ENCODE measurements around the gene UGT1A9. TPM values are rescaled to one million over a fixed set of nuclear protein-coding genes. Genes with fewer than 3 reads are reported as not detected.

The UGT1A9 gene
- total RNA-seq, 2 donors from 2014 or later = not detected

GRCh38 chr2:233811732-233812131 lies 140.0 kb downstream of the UGT1A9 start:
- no peak for TF ChIP-seq POLR2A (IDR thresholded peaks at IDR 0.05)
- TF ChIP-seq POLR2AphosphoS5 (IDR thresholded peaks at IDR 0.05) = no peak
- no peak for TF ChIP-seq CTCF (IDR thresholded peaks at IDR 0.05)
- H3K36me3 ChIP-seq = no peaks in the 10 kb centered on the region
- DNase-seq (ENCODE audit: low spot score) = no peak
- no peak overlapping the region for H3K4me3 ChIP-seq
- no peaks in the 10 kb centered on the region for H3K27me3 ChIP-seq (replicated peaks; ENCODE audit: insufficient read depth)
- no peak overlapping the region for H3K27ac ChIP-seq
- H3K9me3 ChIP-seq = no peaks in the 10 kb centered on the region
- 91% methylated on average over 8 of the region's 8 CpGs for WGBS
- H3K4me1 ChIP-seq (replicated peaks) = no peaks in the 10 kb centered on the region
- intact Hi-C loops (cut with DNase I) = no loop called here

GRCh38 chr2:233813236-233814055 lies 141.7 kb downstream of the UGT1A9 start:
- 77% methylated on average over 3 of the region's 3 CpGs for WGBS
- H3K4me1 ChIP-seq (replicated peaks) = no peaks in the 10 kb centered on the region
- no peaks in the 10 kb centered on the region for H3K27me3 ChIP-seq (replicated peaks; ENCODE audit: insufficient read depth)
- intact Hi-C loops (cut with DNase I) = no loop called here
- no peak overlapping the region for H3K4me3 ChIP-seq
- no peak for DNase-seq (ENCODE audit: low spot score)
- TF ChIP-seq POLR2AphosphoS5 (IDR thresholded peaks at IDR 0.05) = no peak
- no peak for TF ChIP-seq POLR2A (IDR thresholded peaks at IDR 0.05)
- TF ChIP-seq CTCF (IDR thresholded peaks at IDR 0.05) = no peak
- no peak overlapping the region for H3K27ac ChIP-seq
- H3K36me3 ChIP-seq = no peaks in the 10 kb centered on the region
- no peaks in the 10 kb centered on the region for H3K9me3 ChIP-seq

- TF ChIP-seq POLR2A (IDR thresholded peaks at IDR 0.05) (no peak), CTCF (IDR thresholded peaks at IDR 0.05) (no peak), POLR2AphosphoS5 (IDR thresholded peaks at IDR 0.05) (no peak)
- no peaks in the 10 kb centered on the region for H3K27me3 ChIP-seq (replicated peaks; ENCODE audit: insufficient read depth)
- 36% methylated on average over 2 of the region's 2 CpGs for WGBS
- no peaks in the 10 kb centered on the region for H3K4me1 ChIP-seq (replicated peaks)
- intact Hi-C loops (cut with DNase I) = no loop called here
- DNase-seq (ENCODE audit: low spot score) = no peak
- no peak overlapping the region for H3K27ac ChIP-seq
- no peaks in the 10 kb centered on the region for H3K9me3 ChIP-seq
- no peak overlapping the region for H3K4me3 ChIP-seq
- H3K36me3 ChIP-seq = no peaks in the 10 kb centered on the region
Measured at GRCh38 chr2:233814056-233814835, 142.5 kb downstream of the UGT1A9 start.

GRCh38 chr2:233815861-233816260 lies 144.2 kb downstream of the UGT1A9 start:
- 77% methylated on average over 6 of the region's 6 CpGs for WGBS
- H3K27me3 ChIP-seq (replicated peaks; ENCODE audit: insufficient read depth) = no peaks in the 10 kb centered on the region
- TF ChIP-seq POLR2AphosphoS5 (IDR thresholded peaks at IDR 0.05) (no peak), POLR2A (IDR thresholded peaks at IDR 0.05) (no peak), CTCF (IDR thresholded peaks at IDR 0.05) (no peak)
- no peaks in the 10 kb centered on the region for H3K4me1 ChIP-seq (replicated peaks)
- H3K27ac ChIP-seq = no peak overlapping the region
- no peak for DNase-seq (ENCODE audit: low spot score)
- intact Hi-C loops (cut with DNase I) = no loop called here
- no peaks in the 10 kb centered on the region for H3K9me3 ChIP-seq
- no peak overlapping the region for H3K4me3 ChIP-seq
- H3K36me3 ChIP-seq = no peaks in the 10 kb centered on the region

Data from prostate gland (tissue), 2 donors.